NCI-H345 treated with DMSO at 0.1 percent for 48 hours (cell line): ENCODE measurements around the gene IL12RB1.
"Not testable (repeated sequence)": the region's sequence is repeated elsewhere in the genome, so short reads cannot be mapped to it uniquely, and the experiment has no call there.

Experiments used
- DNase-seq: peaks from one replicate; lab custom pipeline; 2025; ENCODE audit not compliant: unreplicated experiment; lab: John Stamatoyannopoulos, UW

The IL12RB1 gene

DNA sequence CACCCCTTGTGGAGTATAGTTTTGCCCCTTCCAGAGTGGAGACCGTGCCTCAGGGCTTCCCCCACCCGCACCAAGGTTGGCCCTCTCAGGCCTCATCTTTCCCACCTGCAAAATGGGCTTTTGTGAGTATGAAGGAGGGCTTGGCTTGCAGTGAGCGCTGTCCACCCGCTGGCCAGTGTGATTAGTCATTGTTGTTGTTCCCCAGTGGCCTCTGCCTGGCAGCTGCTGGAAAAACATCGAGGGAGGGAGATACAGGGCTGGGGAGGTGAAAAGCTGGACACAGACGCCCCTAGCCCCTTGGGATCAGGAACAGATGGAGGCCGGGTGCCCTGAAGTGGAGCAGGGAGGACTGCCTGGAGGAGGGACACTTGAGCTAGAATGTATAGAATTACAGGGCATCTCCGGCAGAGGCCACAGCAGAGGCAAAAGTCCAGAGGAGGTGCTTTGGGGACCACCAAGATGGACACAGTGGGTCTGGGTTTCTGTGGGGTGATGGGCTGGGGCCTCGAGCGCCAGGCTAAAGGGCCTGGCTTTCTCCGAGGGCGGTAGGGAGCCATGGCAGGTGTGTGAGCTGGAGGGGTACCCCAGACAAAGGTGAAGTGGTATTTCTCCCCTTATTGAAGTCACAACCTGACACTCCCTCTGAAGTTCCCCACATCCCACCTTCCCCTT lies 3.9 kb upstream of the IL12RB1 start:
- no peak for DNase-seq

DNA sequence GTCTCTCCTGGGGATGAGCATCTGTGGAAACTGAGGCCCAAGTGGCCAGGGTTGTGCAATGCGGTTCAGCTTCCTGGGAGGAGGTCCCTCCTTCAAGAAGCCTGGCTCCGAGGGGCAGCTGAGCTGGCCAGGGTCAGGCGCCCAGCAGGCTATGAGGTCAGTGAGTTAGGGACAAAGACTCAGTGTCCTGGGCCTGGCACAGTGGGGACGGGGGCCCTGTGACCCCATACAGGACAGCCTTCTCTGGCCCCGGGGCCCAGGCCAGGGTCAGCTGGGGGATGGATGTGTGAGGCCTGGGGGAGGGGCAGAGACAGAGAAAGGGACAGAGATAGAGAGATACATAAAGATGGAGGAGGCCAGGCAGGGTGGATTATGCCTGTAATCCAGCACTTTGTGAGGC lies 3.0 kb upstream of the IL12RB1 start:
- no peak for DNase-seq

DNA sequence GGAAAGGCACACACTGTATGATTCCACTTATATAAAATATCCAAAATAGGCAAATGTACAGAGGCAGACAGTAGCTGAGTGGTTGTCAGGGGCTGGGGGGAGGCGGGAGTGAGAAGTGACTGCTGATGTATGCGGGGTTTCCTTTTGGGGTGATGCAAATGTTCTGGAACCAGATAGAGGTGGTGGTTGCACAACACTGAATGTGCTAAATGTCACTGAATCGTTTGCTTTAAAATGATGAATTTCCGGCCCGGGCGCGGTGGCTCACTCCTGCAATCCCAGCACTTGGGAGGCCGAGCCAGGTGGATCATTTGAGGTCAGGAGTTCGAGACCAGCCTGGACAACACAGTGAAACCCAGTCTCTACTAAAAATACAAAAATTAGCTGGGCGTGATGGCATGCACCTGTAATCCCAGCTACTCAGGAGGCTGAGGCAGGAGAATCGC lies 2.4 kb upstream of the IL12RB1 start:
- not testable (repeated sequence) for DNase-seq

DNA sequence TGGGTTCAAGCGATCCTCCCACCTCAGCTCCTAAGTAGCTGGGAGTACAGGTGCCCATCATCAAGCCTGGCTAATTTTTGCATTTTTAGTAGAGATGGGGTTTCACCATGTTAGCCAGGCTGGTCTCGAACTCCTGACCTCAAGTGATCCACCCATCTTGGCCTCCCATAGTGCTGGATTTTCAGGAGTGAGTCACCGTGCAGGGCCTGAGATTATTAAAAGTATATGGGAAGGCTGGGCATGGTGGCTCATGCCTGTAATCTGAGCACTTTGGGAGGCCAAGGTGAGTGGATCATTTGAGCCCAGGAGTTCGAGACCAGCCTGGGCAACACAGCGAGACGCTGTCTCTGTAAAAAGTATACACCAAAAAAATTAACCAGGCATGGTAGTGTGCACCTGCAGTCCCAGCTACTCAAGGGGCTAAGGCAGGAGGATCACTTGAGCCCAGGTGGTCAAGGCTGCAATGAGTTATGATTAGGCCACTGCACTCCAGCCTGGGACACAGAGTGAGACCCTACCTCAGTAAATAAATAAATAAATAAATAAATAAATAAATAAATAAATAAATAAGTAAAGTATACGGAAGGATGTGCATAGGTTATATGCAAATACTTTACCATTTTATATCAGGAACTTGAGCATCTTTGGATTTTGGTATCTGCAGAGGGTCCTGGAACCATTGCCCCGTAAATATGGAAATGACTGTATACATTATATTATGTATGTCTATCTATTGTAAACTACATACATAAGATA lies 854 bp downstream of the IL12RB1 start:
- DNase-seq = no peak

DNA sequence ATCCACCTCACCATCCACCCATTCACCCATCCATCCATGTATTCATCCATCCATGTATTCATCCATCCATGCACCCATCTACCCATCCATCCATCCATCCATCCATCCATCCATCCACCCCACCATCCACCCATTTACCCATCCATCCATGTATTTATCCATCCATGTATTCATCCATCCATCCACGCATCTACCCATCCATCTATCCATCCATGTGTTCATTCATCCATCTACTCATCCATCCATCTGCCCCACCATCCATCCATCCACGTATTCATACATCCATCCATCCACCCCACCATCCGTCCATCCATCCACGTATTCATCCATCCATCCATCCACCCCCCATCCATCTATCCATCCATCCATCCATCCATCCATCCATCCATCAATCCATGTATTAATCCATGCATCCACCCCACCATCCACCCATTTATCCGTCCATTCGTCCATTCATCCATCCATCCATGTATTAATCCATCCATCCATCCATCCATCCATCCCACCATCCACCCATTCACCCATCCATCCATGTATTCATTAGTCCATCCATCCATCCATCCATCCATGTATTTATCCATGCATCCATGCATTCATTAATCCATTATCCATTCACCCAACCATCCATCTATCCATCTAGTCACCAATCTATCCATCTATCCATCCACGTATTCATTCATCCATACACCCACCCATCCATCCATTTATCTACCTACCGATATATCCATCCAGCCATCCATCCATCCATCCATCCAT lies 2.6 kb downstream of the IL12RB1 start:
- no peak for DNase-seq

DNA sequence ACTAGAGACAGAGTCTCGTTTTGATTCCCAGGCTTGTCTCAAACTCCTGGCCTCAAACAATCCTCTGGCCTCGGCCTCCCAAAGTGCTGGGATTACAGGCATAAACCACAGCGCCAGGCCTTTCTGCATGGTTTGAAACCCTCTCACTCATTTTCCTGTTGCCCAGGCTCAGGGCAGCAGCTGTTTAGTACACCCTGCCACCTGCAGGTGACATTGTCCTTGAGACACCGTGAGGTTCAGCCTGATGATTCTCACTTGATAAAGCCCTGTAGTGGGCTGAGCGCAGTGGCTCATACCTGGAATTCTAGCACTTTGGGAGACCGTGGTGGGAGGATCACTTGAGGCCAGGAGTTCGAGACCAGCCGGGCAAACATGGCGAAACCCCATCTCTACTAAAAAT lies 12.5 kb downstream of the IL12RB1 start:
- no peak for DNase-seq

DNA sequence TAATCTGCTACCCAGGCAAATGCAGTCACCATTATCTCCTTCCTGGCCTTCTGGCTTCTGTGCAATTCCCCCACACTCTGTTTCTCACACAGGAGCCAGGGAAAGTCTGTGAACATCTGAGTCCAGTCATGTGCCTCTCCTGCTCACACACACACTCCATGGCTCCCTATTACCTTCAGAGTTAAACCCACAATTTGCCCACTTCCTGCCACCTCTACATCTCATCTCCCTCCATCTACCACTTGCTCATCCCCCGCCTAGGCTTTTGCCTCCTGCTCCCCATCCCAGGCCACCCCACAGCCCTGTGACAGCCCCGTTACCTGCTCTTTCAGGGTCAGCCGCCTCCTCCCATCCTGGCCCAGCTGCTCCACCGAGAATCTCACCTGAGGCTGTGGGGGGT lies 13.5 kb downstream of the IL12RB1 start:
- DNase-seq = no peak

DNA sequence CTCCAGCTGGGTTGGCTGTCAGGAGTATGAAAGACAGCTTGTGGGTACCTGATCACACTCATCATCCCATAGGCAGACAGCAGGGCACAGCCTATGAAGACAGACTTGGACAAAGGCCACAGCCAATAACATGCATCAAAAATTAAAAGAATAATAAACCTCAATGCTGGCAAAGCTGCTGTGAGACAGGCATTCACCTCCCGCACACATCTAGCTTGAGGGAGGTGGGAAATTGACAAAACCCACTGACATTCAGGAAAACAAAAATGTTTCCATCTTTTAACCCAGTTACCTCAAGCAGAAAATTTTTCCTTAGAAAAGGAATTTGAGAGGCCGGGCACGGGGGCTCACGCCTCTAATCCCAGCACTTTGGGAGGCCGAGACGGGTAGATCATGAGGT lies 14.4 kb downstream of the IL12RB1 start:
- no peak for DNase-seq

DNA sequence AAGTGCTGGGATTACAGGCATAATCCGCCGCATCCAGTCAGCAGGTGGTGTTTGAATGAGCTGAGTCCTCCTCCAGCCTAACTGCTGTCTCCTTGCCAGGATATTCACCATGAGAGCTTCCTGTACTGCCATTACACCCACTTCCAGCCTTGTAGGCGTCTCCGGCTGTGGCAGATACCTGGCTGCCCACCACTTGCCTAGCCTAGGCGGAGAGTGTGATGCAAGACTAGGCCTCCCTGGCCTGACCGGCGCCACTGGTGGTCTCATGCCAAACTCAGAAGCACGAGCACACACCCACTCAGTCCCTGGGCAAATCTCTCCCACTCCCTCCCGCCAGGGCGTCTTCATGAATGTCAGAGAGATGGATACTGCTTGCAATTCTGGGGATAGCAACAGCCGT lies 16.6 kb downstream of the IL12RB1 start:
- DNase-seq = no peak

DNA sequence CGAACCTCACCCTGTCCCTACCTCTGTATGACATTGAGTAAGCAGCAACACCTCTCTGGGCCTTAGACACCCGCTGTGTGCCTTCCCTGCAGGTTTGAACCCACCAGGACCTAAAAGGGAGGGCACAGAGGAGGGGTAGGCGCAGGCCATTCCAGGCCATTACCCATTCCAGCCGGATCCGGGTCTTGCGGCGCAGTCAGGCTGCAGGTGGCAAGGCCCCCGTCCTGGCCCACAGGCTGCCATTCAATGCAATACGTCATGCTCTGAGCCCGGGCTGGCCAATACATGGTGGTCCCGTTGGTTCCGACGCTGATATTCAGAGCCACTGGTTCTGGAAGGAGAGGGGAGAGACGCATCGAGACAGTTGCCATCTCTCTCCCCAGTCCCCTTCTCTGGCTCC lies 17.4 kb downstream of the IL12RB1 start:
- DNase-seq = no peak

DNA sequence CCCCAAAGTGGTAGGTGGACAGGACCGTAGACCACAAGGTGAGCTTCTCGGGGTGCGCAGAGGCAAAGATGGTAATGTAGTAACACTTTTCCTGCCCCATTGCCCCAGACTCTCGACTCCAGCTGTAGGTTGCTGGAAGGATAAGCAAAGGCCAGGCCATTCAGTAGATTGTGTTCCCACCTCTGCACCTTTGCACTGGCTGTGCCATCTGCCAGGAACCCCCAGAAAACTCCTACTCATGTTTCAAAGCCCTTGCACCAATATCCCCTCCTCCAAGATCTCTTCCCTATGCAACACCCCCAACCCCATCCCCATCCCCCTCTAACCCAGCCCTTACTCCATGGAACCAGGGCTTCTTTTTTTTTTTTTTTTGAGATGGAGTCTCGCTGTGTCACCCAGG lies 18.3 kb downstream of the IL12RB1 start:
- no peak for DNase-seq

DNA sequence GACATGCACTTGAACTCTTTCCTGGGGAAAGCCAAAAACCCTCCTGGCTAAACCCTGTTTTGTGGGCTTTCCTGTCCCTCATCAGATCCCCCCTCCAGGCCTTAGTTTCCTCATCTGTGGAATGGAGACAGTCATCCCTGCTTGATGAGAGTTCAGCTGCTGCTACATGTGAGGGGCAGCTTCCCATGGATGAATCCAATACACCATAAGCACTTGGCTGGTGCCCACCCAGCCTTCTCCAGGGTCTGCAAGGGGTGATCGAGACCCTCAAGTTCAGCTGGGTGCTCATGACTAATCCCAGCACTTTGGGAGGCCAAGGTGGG lies 21.6 kb downstream of the IL12RB1 start:
- DNase-seq = no peak

DNA sequence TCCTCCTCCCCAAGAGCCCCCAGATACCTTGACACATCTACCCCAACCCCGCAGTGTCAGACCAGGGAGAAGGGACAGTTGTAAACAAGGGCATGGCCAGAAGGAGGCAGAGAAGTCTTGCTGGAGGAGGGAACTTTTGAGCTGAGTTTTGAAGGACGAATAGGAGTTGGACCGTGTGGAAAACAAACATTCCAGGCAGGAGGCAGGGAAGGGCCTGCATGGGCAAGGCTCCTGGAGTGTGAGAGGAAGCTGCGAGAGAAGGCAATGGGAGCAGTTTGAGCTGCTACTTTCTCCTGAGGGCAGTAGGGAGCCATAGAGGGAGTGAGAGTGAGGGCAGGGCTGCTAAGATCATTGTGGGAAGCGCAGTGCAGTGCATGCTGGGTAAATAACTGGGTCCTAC lies 23.3 kb downstream of the IL12RB1 start:
- DNase-seq = no peak

DNA sequence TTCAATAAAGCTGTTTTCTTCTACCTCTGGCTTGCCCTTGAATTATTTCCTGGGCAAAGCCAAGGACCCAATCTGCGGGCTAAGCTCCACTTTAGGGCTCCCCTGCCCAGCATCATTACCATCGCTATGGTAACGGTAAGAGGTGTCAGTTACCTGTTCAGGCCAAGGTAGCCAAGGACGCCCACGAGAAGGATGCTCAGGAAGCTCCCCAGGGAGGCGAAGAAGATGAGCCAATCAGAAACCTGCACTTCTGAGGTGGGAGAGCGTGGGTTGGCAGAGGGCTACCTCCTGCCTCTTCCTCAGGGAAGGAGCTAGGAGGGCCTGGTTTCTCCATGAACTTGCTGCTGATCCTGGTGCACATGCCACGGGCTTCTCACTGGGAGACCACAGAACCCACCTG lies 24.7 kb downstream of the IL12RB1 start:
- DNase-seq = no peak

DNA sequence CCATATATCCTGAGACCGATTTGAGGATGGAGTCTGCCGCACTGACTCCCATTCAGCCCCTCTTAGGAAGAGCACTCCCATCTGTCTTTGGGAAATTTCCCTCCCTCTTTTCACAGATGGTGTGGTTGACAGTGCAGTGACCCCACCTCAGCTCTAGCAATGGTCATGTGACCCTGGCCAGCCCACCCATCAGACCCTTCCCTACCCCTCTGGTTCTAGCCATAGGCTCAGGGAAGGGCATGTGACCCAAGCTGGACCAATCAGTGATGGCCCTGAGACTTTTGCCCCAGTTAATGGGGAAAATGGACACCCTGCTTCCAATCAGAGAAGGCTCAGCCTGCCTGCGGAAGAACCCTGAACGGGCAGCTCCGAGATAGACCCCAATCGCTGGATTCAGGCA lies 26.3 kb downstream of the IL12RB1 start:
- DNase-seq = no peak

DNA sequence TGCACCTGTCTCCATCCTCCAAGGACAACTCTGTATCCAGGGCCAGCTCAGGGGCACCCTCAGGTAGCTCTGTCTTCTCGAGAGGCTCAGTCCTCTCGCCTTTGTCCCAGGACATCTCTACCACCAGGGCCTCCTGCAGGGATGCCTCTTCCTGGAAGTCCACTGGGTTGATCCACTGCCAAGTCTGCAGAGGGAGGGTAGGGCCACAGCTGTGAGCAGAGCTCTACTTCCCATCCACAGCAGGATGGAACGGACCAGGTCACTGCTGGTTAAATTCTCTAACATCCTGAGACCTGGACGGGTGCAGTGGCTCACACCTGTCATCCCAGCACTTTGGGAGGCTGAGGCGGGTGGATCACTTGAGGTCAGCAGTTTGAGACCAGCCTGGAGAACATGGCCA lies 26.8 kb downstream of the IL12RB1 start:
- no peak for DNase-seq

DNA sequence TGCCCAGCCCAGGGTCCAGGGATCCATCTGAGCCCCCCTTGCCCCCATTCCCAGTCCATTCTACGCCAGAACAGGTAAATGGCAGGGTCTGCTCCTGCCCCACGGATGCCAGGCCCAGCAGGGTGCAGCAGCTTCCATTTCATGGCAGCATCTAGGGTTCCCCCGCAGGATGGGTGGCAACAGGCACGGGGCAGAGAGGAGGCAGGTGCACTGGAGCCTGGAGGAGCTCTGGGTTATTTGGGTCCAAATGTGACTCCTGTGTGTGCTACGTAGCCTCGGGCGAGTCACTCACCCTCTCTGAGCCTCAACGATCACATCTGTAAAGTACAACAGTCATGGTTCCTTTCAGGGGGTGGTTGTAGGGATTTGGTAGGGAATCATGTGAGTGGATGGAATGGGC lies 27.4 kb downstream of the IL12RB1 start:
- no peak for DNase-seq

DNA sequence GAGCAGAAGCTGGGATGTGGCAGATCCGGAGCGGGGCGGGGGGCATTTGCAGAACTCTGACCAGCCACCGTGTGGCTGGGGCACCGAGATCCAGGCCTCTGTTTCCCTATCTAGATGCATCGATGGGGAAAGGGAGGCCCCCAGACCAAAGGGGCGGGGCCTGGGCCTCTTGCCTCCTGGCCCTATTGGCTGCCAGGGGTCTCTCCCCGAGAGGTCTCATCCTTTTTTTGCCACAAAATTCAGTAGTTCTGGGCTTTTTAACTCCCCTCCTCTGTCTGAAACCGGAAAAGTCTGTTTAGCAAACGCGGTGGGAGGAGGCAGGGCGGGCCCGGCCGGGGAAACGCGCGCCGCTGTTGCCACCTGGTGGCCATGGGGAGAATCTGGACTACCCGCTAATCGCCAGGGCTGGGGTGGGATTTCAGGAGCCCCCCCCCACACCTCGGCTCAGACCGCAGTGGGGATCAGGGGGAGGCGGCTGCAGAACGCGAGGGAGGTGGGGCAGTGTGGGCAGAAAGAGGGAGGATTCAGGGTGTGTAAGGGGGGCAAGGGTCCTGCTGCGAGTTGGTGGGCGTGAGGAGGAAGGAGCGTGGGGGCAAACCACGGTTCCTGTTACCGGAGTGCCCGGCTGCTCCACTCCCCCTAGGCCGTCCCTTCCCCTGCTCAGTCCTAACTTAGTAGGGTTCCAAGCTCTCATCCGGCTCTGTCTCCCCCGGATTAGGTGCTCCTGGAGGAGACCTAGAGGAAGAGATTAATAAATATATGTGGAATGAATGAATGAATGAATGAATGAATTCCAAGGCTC lies 28.3 kb downstream of the IL12RB1 start:
- DNase-seq = no peak

DNA sequence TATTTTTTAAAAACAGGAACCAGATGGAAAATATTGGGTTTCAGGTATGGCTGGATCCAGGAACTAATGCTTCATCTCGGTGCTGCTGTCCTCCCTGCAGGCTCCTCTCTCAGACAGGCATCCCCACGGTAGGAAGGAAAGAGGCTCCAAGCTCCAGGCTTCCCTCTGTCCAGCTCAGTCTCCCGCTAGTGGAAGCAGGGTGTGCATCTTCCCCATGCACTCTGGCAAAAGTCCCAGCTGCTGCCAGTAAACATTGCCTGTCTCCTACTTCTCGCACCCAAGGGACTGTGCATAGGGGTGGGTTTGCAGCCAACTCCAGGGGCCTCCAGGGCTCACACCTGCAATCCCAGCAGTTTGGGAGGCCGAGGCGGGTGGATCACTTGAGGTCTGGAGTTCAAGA lies 29.2 kb downstream of the IL12RB1 start:
- DNase-seq = no peak

DNA sequence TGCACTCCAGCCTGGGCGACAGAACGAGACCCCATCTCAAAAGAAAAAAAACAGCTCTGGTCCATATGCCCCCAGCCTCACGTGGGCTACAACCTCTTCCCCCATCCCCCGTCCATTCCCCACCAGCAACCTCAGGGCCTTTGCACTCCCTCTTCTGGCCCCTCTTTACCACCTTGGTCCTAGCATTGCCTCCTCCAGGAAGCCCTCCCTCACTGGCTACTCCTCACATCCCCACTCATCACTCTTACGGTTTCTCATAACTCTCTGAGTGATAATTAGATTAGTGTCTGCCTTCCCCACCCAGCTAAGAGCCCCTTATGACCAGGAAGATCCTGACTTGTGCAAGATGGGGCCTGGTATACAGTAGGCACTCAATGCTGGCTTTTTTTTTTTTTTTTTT lies 30.8 kb downstream of the IL12RB1 start:
- no peak for DNase-seq

DNA sequence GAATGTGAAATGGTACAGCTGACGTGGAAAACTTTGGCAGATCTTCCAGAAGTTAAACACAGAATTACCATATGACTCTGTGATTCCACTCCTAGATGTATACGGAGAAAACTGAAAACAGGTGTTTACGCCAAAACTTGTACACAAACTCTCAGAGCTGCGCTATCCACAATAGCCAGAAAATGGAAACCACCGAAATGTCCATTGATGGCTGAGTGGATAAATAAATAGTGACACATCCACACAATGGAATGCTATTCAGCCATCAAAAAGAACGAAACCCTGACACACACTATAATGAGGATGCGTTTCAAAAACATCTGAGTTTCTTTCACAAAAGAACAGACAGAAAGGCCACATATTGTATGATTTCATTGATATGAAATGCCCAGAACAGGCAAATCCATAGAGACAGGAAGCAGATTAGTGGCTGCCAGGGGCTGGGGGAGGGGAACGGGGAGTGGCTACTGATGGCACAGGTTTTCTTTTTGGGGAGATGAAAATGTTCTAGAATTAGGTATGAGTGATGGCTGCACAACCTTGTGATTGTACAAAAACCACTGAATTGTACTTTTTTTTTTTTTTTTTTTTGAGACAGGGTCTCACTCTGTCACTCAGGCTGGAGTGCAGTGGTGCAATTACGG lies 33.0 kb downstream of the IL12RB1 start:
- DNase-seq = no peak
